Keratinocyte (primary cell): ENCODE measurements around the gene SMIM33.

Experiments
- CTCF ChIP-seq, 3 experiments: IDR thresholded peaks in 1 of 3; conservative IDR thresholded peaks in 1 of 3; optimal IDR thresholded peaks in 1 of 3; 2 replicates in 2 of 3; 3 replicates in 1 of 3; pipeline versions ENCODE3 to v1.5.1; 2011; ENCODE audit warnings: low read length in 3 of 3, mild to moderate bottlenecking in 3 of 3, moderate library complexity in 2 of 3, control low read depth in 1 of 3, inconsistent platforms in 1 of 3; ENCODE audit not compliant: insufficient read depth in 2 of 3; ENCODE audit errors: extremely low read depth in 1 of 3
- EZH2 ChIP-seq: IDR thresholded peaks from one replicate; pipeline ENCODE4 v1.6.1; 2012; ENCODE audit warnings: inconsistent platforms, mild to moderate bottlenecking, low read length, moderate library complexity

GRCh38 chr5:139462586-139463276, 8.1 kb upstream of the SMIM33 start, which contains the start of gene ECSCR:
- TF ChIP-seq CTCF (optimal IDR thresholded peaks at IDR 0.05 in 1 of 3, IDR thresholded peaks at IDR 0.05 in 1 of 3, conservative IDR thresholded peaks at IDR 0.05 in 1 of 3; ENCODE audit: extremely low read depth in 1 of 3, insufficient read depth in 2 of 3, low read length in 3 of 3) (no peak), EZH2 (no peak)
